ENCODE measurements around the gene CYTH3. TPM values are rescaled to one million over a fixed set of nuclear protein-coding genes. Genes with fewer than 3 reads are reported as not detected.

The CYTH3 gene
- total and polyA plus RNA-seq, 2 donors (not counting 3 experiments of a cell fraction or from before 2014, with no cell fraction given), result 8.6 to 11.2 TPM

- DNase-seq (ENCODE audit: low read depth, low spot score), result no peak
- dilution Hi-C loops (cut with MboI; ENCODE audit: extremely low pct_ligation_motif_present, low sequenced_read_pairs), result no loop called here
- ChIA-PET POLR2A (no interaction called here), CTCF (no interaction called here)
- no peak overlapping the region for H3K4me3 ChIP-seq (replicated peaks in 1 of 3; ENCODE audit: insufficient read depth in 1 of 3, low read depth in 1 of 3, low read length in 3 of 3)
- no peaks in the 10 kb centered on the region for H3K9me1 ChIP-seq (replicated peaks; ENCODE audit: control insufficient read depth, extremely low read depth, insufficient read depth, low read length)
- intact Hi-C loops (cut with micrococcal nuclease), result no loop called here
- H3K9me3 ChIP-seq (replicated peaks; ENCODE audit: control insufficient read depth, insufficient read depth, low read length), result no peaks in the 10 kb centered on the region
- BruUV-seq (replicated peaks), result no TSS peak
- H3K27ac ChIP-seq (ENCODE audit: insufficient read depth, low read depth, low read length), result no peak overlapping the region
- FAIRE-seq, result no peak
- peaks cover 8 to 21% of the 10 kb centered on the region in 2 experiments for H3K36me3 ChIP-seq (ENCODE audit: control insufficient read depth in 2 of 2, extremely low read depth in 1 of 2, insufficient read depth in 2 of 2, low read length in 2 of 2)
- peak; percentile 19 for TF ChIP-seq JUN (IDR thresholded peaks at IDR 0.05; ENCODE audit: borderline replicate concordance, insufficient read depth, insufficient read length, low read depth)
- no peak for TF ChIP-seq EZH2 (IDR thresholded peaks at IDR 0.05; ENCODE audit: borderline replicate concordance, low read depth, low read length, severe bottlenecking)
- peak; percentile 43 for TF ChIP-seq FOS (IDR thresholded peaks at IDR 0.05; ENCODE audit: borderline replicate concordance, insufficient read depth, low read length)
- no peaks in the 10 kb centered on the region for H3K27me3 ChIP-seq (ENCODE audit: control insufficient read depth in 2 of 2, insufficient read depth in 2 of 2, low read length in 2 of 2)
- H3K4me2 ChIP-seq (ENCODE audit: insufficient read depth, low read length), result no peak overlapping the region
- H4K20me1 ChIP-seq (replicated peaks; ENCODE audit: control insufficient read depth, extremely low read depth, insufficient read depth, low read length), result no peaks in the 10 kb centered on the region
- no peak overlapping the region for H2AFZ ChIP-seq (ENCODE audit: low read depth, low read length)
- no peaks in the 10 kb centered on the region for H3K4me1 ChIP-seq (ENCODE audit: control insufficient read depth, extremely low read depth, insufficient read depth, low read length)
- peaks cover 16% of the 10 kb centered on the region for H3K79me2 ChIP-seq (ENCODE audit: control insufficient read depth, insufficient read depth, low read length)
- H3K9ac ChIP-seq (replicated peaks; ENCODE audit: extremely low read depth, insufficient read depth, low read length), result no peak overlapping the region
These were observed 151.3 kb downstream of the CYTH3 start for GRCh38 chr7:6121141-6121540.

GRCh38 chr7:6117533-6117932 lies 154.9 kb downstream of the CYTH3 start:
- Histone ChIP-seq H3K79me2 (ENCODE audit: control insufficient read depth, insufficient read depth, low read length) (peaks cover 14% of the 10 kb centered on the region), H3K4me1 (ENCODE audit: control insufficient read depth, extremely low read depth, insufficient read depth, low read length) (no peaks in the 10 kb centered on the region), H3K9ac (replicated peaks; ENCODE audit: extremely low read depth, insufficient read depth, low read length) (no peak overlapping the region), H4K20me1 (replicated peaks; ENCODE audit: control insufficient read depth, extremely low read depth, insufficient read depth, low read length) (no peaks in the 10 kb centered on the region), H3K27ac (ENCODE audit: insufficient read depth, low read depth, low read length) (no peak overlapping the region), H3K4me2 (ENCODE audit: insufficient read depth, low read length) (no peak overlapping the region), H3K27me3 (ENCODE audit: control insufficient read depth in 2 of 2, insufficient read depth in 2 of 2, low read length in 2 of 2) (no peaks in the 10 kb centered on the region), H3K36me3 (ENCODE audit: control insufficient read depth in 2 of 2, extremely low read depth in 1 of 2, insufficient read depth in 2 of 2, low read length in 2 of 2) (peaks cover 11 to 27% of the 10 kb centered on the region in 2 experiments), H2AFZ (ENCODE audit: low read depth, low read length) (no peak overlapping the region), H3K9me3 (replicated peaks; ENCODE audit: control insufficient read depth, insufficient read depth, low read length) (no peaks in the 10 kb centered on the region), H3K9me1 (replicated peaks; ENCODE audit: control insufficient read depth, extremely low read depth, insufficient read depth, low read length) (no peaks in the 10 kb centered on the region), H3K4me3 (replicated peaks in 1 of 3; ENCODE audit: insufficient read depth in 1 of 3, low read depth in 1 of 3, low read length in 3 of 3) (no peak overlapping the region)
- intact Hi-C loops (cut with micrococcal nuclease), result no loop called here
- ChIA-PET CTCF (no interaction called here), POLR2A (no interaction called here)
- TF ChIP-seq EZH2 (IDR thresholded peaks at IDR 0.05; ENCODE audit: borderline replicate concordance, low read depth, low read length, severe bottlenecking) (no peak), POLR2A (IDR thresholded peaks at IDR 0.05; ENCODE audit: low read depth, low read length) (no peak)
- FAIRE-seq, result no peak
- no TSS peak for BruUV-seq (replicated peaks)
- dilution Hi-C loops (cut with MboI; ENCODE audit: extremely low pct_ligation_motif_present, low sequenced_read_pairs), result no loop called here
- no peak for DNase-seq (ENCODE audit: low read depth, low spot score)

Measured in endothelial cell of umbilical vein (primary cell).